HEK293T (cell line): ENCODE measurements around the gene RAB6B.

Experiments
- CTCF ChIA-PET: fragments of 350-600 bp; formaldehyde crosslinking; extraction: SDS; loops from one replicate; lab custom pipeline; 2021; ENCODE audit warnings: antibody characterized with exemption, inconsistent platforms; lab: Yijun Ruan, JAX
- POLR2A ChIA-PET: fragments of 350-600 bp; formaldehyde crosslinking; extraction: SDS; loops from one replicate; lab custom pipeline; 2020; ENCODE audit warnings: antibody characterized with exemption, inconsistent platforms; lab: Yijun Ruan, JAX
- DNase-seq: peaks from one replicate; pipeline ENCODE4 v3.0.0; 2012; ENCODE audit warnings: mixed read lengths; ENCODE audit errors: extremely low spot score
- ARNT ChIP-seq: fragments of 450-650 bp; IDR thresholded peaks from 2 replicates; pipeline ENCODE4 v1.6.1; 2017; ENCODE audit warnings: mild to moderate bottlenecking
- BHLHE40 ChIP-seq: fragments of 450-650 bp; IDR thresholded peaks from 2 replicates; pipeline ENCODE4 v1.6.1; 2016; ENCODE audit warnings: mild to moderate bottlenecking, moderate library complexity, borderline replicate concordance
- CTBP1 ChIP-seq: fragments of 450-650 bp; IDR thresholded peaks from 2 replicates; pipeline ENCODE4 v1.6.1; 2016; ENCODE audit warnings: borderline replicate concordance
- ELF4 ChIP-seq: fragments of 450-650 bp; IDR thresholded peaks from 2 replicates; pipeline ENCODE4 v1.6.1; 2017; ENCODE audit warnings: antibody characterized with exemption
- FOXA1 ChIP-seq: fragments of 450-650 bp; IDR thresholded peaks from 2 replicates; pipeline ENCODE4 v1.6.1; 2016; ENCODE audit warnings: mild to moderate bottlenecking
- FOXK2 ChIP-seq: fragments of 450-650 bp; IDR thresholded peaks from 2 replicates; pipeline ENCODE4 v1.6.1; 2016; ENCODE audit warnings: mild to moderate bottlenecking
- FOXM1 ChIP-seq: fragments of 450-650 bp; IDR thresholded peaks from 2 replicates; pipeline ENCODE4 v1.6.1; 2017; ENCODE audit warnings: mild to moderate bottlenecking, borderline replicate concordance
- HDGF ChIP-seq: fragments of 450-650 bp; IDR thresholded peaks from 2 replicates; pipeline ENCODE4 v1.6.1; 2017; ENCODE audit warnings: antibody characterized with exemption, borderline replicate concordance
- L3MBTL2 ChIP-seq: fragments of 450-650 bp; conservative IDR thresholded peaks from 2 replicates; pipeline ENCODE4 v1.6.1; 2016; ENCODE audit warnings: mild to moderate bottlenecking
- LEF1 ChIP-seq: fragments of 450-650 bp; IDR thresholded peaks from 2 replicates; pipeline ENCODE4 v1.6.1; 2017; ENCODE audit warnings: mild to moderate bottlenecking, borderline replicate concordance
- NFRKB ChIP-seq: fragments of 450-650 bp; IDR thresholded peaks from 2 replicates; pipeline ENCODE4 v1.6.1; 2016; ENCODE audit warnings: mild to moderate bottlenecking, moderate library complexity
- SP1 ChIP-seq: fragments of 450-650 bp; IDR thresholded peaks from 2 replicates; pipeline ENCODE4 v1.6.1; 2017
- SUZ12 ChIP-seq: fragments of 450-650 bp; IDR thresholded peaks from 2 replicates; pipeline ENCODE4 v1.6.1; 2016; ENCODE audit warnings: mild to moderate bottlenecking
- TARDBP ChIP-seq: fragments of 450-650 bp; IDR thresholded peaks from 2 replicates; pipeline ENCODE4 v1.6.1; 2016
- ZNF384 ChIP-seq: fragments of 450-650 bp; IDR thresholded peaks from 2 replicates; pipeline ENCODE4 v1.6.1; 2016
- TF ChIP-seq, protein P1 (sequence below): fragments of 450-650 bp; IDR thresholded peaks from 2 replicates; pipeline ENCODE4 v1.6.1; 2016

RAB6B gene

DNA sequence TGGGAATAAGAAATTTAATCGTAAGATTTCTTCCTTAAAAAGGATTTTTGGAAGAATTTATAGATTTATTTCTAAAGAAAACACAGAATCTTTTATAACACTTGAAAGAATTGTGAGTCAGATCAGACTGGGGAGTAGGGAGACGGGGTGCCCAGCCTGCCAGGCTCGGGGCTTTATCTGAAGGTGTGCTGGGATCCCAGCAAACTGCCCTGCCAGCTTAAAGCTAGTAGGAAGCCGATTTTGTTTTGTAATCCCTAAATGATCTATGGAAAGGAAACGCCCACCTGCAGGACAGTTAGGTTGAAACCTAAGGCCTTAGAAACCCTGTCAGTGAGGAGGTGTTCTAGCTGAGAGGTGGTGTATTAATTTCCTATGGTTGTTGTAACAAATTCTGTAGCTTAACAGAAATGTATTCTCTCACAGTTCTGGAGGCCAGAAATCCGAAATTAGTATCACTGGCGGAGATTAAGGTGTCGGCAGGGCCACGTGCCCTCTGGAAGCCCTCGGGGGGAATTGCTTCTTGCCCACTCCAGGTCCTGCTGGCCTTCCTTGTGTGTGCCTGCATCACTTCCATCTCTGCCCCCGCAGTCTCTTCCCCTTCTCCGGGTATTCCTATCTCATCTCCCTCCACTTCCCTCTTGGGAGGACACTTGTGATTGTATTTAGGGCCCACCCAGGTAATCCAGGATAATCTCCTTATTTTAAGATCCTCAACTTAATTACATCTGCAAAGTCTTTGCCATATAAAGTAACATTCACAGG lies 19.3 kb upstream of the RAB6B start:
- ChIA-PET POLR2A (no interaction called here), CTCF (no interaction called here)
- DNase-seq = no peak
- TF ChIP-seq TARDBP = no peak

DNA sequence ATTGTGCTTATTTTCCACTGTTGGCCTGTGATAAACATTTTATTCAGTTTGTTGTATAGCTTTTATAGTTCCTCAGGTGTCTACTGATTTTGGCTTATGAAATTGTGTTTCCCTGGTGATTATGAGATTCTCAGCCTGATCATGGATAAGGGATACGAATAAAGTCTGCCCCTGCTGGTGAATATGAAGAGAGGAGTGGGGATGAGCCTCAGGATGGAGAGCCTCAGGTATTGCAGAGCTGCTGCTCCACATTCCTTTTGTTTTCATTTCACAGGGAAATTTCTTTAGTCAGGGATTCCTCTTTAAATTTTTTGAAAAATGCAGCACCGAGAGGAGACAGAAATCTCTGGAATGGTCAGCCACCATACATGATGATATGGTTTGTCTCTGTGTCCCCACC lies 14.7 kb upstream of the RAB6B start:
- no peak for TF ChIP-seq HDGF
- no peak for TF ChIP-seq SUZ12
- TF ChIP-seq FOXA1 = no peak
- TF ChIP-seq ELF4 = no peak
- no peak for TF ChIP-seq NFRKB
- TF ChIP-seq FOXM1 = no peak
- CTCF ChIA-PET = no interaction called here

DNA sequence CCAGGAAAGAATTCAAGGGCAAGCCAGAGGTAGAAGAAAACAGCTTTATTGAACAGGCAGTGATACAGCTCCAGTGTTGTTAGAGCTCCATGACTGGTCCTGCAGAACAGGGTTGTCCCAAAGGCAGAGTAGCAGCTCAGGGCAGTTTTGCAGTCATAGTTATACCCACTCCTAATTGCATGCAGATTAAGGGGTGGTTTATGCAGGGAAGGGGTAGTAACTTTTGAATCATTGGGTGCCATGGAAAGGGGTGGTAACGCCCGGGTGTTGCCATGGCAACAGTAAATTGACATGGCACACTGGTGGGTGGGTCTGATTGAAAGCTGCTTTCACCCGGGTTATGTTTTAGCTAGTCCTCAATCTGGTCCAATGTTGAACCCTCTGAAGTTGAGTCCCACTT lies 9.7 kb upstream of the RAB6B start:
- POLR2A ChIA-PET = interaction anchor here (1.0 kb wide), 1 partner anchor 11 kb away, joined by 3 read pairs; no protein-coding TSS in a partner anchor
- no peak for TF ChIP-seq SP1
- no peak for DNase-seq
- CTCF ChIA-PET = no interaction called here

More for the DNA sequence above, 14.7 kb upstream of the RAB6B start:
- POLR2A ChIA-PET = no interaction called here
- DNase-seq = no peak

DNA sequence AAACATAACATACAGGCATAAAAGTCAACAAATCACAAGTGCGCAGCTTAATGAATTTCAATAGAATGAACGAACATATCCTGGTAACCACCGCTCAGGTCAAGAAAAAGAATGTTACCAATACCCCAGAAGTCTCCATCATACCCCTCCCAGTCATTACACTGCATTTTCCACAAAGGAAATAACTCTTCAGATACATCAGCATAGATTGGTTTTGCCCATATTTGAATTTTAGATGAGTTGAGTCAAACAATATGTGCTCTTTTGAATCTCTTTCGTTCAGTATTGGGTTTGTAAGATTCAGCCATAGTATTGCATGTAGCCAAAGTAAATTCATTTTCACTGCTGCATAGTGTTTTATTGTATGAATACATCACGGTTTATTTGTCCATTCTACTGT lies 6.2 kb upstream of the RAB6B start:
- no peak for TF ChIP-seq FOXA1
- TF ChIP-seq, protein P1, sequence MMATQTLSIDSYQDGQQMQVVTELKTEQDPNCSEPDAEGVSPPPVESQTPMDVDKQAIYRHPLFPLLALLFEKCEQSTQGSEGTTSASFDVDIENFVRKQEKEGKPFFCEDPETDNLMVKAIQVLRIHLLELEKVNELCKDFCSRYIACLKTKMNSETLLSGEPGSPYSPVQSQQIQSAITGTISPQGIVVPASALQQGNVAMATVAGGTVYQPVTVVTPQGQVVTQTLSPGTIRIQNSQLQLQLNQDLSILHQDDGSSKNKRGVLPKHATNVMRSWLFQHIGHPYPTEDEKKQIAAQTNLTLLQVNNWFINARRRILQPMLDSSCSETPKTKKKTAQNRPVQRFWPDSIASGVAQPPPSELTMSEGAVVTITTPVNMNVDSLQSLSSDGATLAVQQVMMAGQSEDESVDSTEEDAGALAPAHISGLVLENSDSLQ = no peak
- TF ChIP-seq L3MBTL2 = no peak
- no peak for TF ChIP-seq CTBP1
- no peak for TF ChIP-seq ZNF384
- no peak for TF ChIP-seq SP1
- TF ChIP-seq LEF1 = no peak
- no peak for TF ChIP-seq ARNT
- no peak for TF ChIP-seq SUZ12
- TF ChIP-seq ELF4 = no peak
- no peak for TF ChIP-seq NFRKB
- TF ChIP-seq HDGF = no peak
- TF ChIP-seq BHLHE40 = no peak
- no peak for TF ChIP-seq FOXM1
- TF ChIP-seq FOXK2 = no peak
- TF ChIP-seq TARDBP = no peak
- CTCF ChIA-PET = no interaction called here
- DNase-seq = no peak
- POLR2A ChIA-PET = no interaction called here

DNA sequence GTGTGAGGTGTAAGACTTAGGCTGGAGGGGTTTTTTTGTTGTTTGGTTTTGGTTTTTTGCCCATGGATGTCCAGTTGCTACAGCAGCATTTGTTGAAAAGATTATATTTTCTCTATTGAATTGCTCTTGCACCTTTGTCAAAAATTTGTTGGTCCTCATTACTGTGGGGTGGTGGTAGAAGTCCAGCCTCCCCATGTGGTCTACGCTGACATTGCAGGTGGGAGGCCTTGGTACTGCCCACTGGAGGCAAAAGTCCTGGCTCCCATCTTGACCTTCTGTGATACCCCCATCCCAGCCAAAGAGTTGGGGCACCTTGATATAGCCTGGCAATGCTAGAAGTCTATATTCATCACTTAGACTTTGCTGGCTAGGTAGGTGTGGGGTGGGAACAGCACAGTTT lies 5.4 kb upstream of the RAB6B start:
- CTCF ChIA-PET = no interaction called here
- DNase-seq = no peak
- TF ChIP-seq SP1 (no peak), HDGF (no peak)
- TF ChIP-seq, protein P1 = no peak
- POLR2A ChIA-PET = no interaction called here

DNA sequence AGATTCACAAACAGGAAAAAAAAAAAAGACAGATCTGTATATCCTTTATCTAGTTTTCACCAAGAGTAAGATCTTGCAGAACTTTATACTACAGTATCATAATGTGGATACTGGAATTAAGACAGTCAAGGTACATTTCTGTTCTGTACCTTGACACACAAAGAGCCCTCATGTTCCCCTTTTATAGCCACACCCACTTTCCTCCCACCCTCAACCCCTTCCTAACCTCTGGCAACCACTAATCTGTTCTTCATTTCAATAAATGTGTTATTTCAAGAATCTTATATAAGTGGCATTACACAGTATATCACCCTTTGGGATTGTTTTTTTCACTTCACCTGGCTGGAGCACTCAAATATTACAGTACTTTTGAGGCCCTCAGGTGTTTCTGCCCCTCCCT lies 3.6 kb upstream of the RAB6B start:
- CTCF ChIA-PET = no interaction called here
- POLR2A ChIA-PET = no interaction called here
- no peak for DNase-seq
- TF ChIP-seq FOXA1 (no peak), L3MBTL2 (no peak), SUZ12 (no peak), ARNT (no peak), BHLHE40 (no peak), CTBP1 (no peak), FOXK2 (no peak), NFRKB (no peak), SP1 (no peak), ZNF384 (no peak), ELF4 (no peak), FOXM1 (no peak), LEF1 (no peak)
- TF ChIP-seq, protein P1 = no peak

DNA sequence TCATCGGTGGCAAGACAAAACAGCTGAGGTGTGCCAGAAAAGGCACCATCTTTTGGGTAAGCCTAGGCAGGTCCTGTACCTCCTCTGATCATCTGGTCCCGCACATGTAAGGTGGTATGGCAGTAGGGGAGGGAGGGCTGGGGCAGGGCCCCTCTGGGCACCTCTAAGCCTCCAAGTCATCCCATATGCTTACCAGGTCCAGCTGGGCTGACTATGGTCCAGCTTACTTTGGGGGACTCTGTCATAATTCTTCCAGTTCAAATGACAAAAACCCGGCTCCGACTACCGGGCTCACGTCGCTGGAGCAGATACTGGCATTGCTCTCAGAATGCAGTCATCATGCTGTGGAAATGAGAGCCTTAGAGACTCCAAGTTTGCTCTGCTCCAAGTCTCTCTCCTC lies 1.9 kb upstream of the RAB6B start:
- CTCF ChIA-PET = no interaction called here
- POLR2A ChIA-PET = no interaction called here
- TF ChIP-seq FOXK2 = no peak
- TF ChIP-seq NFRKB = no peak
- TF ChIP-seq FOXA1 = no peak
- no peak for DNase-seq
